HG02610 (cell line): Measurements from ENCODE around the gene DGUOK.
A peak's percentile ranks its signal among the peaks of the same experiment; 100 is the strongest.

Source experiments
- ATAC-seq: cut with Tn5 transposase; IDR thresholded peaks from one replicate; pipeline ENCODE4 v1.9.1; 2021; ENCODE audit warnings: mild to moderate bottlenecking, moderate library complexity; ENCODE audit not compliant: unreplicated experiment

DGUOK gene

DNA sequence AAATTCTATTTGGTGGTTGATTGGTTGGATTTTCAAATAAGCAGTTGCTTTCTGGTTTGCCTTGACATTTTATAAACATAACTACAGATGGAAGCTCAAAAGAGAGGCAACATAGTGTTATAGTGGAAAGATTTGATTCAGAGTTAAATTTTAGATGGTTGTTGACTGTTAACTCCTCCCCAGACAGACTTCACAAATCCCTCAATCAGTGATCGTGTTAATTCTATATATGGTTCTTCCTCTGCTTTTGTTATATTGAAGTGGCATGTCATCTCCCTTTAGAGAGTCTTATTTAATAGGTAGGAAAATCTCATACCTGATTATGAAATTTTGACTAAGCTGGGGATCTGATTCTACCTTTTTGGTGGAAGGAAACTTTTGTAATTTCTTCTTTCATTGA, 19.5 kb downstream of the DGUOK start:
- no peak for ATAC-seq

DNA sequence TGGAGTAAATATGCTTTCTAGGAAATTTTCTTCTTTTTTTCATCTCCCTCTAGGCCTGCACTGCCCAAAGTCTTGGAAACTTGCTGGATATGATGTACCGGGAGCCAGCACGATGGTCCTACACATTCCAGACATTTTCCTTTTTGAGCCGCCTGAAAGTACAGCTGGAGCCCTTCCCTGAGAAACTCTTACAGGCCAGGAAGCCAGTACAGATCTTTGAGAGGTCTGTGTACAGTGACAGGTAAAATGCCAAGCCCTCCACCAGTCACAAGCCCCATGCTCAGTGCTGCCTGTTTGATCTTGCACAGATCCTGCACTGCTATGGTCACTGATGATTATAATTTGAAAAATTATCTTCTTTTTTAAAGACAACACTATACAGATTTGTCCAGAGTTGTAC, 20.0 kb downstream of the DGUOK start:
- ATAC-seq, result no peak

DNA sequence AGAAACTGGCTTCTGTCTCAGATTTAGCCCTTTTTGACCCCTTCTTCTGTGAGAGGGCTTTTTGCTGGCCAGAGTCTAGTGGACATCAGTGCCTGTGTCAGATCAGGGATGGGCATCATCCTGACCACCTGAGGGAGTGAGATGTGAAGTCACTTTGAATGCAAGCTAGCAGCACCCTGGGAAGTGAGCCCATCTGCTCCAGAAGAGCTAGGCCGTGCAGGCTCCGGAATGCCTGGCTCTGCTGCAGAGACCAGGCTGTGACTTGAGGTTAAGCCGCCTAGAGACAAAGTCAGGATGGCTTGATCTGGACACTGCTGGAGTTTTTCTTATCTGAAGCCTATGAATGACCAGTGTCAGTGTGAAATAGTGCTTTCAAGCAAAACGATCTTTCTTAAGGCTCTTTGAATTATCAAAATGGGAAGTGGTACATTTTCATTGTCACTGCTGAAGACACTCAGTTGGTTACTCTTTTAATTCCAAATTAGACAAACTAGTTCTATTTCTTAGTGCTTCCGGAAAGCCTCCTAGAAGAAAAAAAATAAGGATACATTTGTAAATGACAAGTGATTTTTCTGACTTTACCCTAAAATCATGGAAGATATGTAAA, 20.8 kb downstream of the DGUOK start:
- no peak for ATAC-seq

DNA sequence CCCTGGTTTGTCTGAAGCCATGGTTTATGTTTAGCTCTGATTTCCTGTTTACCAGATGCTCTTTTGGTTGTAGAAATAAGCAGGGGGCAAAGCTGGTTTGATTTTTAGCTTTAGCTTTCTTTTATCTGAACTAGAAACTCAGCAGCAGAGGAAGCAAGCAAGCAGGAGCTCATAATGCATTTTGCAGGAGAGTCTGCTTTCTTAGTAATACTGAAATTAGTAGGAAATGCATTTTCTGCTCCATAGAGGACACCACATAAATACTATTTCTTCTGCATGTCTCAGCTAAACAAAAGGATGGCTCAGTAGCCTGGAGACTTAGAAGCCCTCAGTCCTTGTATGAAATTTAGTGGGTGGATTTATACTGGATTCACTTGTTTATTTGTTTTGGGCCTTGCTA, 23.1 kb downstream of the DGUOK start:
- ATAC-seq, result no peak

DNA sequence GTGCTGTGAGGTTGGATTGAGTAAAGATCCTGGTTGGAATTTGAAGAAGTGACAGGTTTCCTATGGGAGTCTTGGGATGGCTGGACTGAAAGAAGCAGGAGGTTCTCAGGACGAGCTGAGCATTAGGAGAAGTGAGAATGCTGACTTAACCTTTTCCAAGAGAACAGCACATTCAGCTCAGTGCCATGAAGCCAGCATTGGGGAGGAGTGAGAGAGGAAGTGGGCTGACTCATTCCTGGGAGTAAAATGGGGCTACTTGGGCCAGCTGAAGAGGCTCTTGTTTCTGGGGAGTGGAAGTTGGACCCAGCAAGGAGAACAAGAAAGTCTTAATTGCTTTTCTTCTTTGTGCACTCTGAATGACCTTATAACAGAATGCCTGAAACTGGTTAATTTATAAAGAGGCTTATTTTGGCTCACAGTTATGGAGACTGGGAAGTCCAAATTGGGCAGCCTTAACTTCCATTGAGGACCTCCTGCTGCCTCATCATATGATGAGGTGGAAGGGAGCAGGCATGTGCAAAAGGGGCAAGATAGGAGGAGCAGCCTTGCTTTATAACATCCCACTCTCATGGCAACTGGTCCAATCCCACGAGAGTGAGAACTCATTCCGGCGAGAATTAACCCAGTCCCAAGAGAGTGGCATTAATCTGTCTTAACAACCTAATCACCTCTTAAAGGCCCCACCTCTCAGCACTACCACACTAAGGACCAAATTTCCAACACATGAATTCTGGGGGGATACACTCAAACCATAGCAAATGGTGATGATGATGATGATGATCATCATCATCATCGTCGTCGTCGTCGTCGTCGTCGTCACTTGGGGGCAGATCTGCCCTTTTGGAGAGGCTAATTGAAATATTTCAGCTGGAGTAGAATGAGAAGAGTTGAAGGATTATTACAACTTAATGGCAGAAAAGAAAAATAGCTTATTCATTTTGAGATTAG, 26.1 kb downstream of the DGUOK start:
- ATAC-seq, result no peak

DNA sequence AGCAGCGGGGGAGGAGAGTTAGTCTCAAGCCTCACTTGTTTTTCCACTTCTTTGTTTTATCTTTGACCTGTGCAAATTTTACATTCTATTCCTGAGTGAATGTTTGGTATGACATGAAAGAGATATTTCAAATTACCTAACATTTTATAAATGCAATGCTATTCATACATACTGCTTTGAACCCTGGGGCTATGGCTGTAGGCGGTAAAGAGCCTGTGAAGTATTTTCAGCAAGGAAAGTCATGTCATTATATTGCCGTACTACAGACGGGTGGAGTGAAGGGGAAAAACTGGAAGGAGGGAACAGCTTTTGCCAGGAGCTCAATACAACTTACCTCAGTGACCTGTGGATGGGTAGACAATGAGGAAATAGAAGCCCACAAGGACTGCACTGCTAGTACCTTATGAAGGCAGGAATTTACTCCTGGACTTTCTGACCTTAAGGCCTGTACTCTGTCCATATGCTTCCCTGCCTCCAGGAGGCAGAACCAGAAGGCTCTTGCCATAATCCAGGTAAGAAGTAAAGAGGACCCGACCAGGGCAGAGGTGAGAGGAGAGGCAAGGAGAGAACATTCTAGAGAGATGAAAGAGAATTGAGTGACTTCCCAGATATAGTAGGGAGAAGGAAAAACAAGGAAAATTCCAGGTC, 29.7 kb downstream of the DGUOK start:
- no peak for ATAC-seq

DNA sequence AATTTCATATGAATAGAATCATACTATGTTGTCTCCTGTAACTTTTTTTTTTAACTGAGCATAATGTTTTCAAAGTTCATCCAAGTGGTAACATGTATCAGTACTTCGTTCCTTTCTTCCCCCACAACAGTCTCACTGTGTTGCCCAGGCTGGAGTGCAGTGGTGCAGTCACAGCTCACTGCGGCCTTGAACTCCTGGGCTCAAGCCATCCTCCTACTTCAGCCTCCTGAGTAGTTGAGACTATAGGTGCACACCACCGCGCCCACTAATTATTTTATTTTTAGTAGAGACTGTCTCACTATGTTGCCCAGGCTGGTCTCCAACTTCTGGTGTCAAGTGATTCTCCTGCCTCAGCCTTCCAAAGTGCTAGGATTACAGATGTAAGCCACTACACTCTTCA, 34.6 kb downstream of the DGUOK start:
- no peak for ATAC-seq

DNA sequence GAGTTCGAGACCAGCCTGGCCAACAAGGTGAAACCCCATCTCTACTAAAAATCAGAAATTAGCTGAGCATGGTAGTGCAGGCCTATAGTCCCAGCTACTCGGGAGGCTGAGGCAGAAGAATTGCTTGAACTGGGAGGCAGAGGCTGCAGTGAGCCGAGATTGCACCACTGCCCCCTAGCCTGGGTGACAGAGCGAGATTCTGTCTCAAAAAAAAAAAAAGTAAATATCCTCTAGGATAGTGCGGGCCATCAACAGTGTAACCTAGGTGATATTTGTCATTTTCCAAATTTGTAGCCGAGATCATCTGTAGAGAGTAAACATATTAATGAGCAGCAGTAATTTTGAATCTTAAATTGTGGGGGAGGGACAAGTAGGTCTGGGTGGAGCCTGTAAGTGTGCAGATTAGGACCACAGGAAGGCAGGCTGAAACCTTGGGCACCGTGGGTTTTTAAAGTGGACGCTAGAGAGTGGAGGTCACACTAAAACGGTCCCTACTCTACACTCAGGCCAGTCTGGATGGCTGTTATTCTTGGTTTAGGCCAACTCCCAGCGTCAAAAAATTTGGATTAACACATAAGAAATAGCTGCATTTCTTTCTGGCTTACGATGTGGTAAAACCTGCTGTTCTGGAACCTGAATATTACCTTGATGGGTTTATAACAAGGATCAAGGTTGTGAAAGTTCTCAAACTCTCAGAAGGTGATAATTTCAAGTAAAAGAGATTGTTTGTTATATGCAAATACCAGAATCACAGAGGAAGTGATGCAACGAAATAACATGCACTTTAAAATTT, 35.3 kb downstream of the DGUOK start:
- no peak for ATAC-seq

DNA sequence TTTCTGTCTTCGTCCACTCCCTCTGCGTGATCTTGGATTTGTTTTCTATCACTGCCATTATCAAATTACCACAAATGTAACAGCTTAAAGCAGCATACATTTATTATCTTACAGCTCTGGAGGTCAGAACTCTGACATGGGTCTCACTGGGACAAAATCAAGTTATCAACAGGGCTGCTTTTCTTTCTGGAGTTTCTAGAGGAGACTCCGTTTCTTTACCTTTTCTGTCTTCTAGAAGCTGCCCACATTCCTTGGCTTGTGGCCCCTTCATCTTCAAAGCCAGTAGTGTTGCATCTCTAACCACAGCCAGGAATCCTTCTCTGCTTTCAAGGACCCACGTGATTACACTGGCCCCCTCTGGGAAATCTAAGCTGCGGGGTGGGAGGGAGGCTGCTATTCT, 36.1 kb downstream of the DGUOK start:
- no peak for ATAC-seq

DNA sequence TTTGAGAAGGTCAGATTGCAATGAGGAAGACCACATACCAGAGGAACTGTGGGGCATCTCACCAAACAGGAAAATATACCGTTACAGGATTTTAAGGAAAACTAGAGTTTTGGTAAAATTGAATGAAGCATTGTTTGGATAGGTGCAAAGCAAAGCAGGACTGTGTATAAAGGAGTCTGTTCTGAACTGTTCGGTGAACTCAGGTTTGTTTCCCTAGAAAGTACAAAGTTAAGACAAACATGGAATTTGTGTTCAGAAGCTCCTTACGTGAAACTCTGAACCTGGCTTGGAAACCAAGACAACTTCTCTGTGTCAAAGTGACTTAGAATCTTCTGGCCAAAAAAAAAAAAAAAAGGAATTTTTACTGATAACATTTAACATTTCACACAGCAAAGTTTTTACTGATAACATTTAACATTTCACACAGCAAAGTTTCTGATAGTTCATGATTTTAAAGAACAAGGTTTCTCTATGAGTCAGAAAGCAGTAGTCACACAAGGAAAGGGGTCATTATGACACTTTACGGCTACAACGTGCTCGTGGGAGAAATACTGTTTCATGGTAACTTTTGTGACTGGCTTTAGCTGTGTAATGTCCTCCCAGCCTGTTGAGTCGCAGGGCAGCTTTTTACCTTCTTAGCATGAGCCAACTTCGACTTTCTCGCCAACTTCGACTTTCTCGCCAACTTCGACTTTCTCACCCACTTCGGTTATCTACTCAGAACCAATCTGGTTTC, 36.9 kb downstream of the DGUOK start:
- peak; percentile 86 for ATAC-seq

DNA sequence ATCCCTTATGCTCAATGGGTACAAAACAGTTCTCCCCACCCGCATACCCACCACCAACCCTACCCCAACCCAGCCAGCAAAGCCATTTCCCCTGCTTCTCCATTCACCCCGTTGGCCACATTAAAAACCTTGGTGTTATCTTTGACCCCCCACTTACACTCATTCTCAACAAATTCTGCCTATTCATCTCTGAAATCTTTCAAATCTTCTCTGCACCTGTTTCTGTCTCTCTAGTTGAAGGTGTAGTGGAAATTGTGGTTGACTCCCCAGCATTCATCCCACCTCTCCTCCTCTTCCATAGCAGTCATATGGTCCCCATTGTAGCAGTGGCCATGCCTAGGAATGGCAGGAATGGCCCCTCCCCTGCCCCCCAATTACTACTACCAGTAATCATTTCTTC, 37.5 kb downstream of the DGUOK start:
- ATAC-seq, result peak; percentile 32

DNA sequence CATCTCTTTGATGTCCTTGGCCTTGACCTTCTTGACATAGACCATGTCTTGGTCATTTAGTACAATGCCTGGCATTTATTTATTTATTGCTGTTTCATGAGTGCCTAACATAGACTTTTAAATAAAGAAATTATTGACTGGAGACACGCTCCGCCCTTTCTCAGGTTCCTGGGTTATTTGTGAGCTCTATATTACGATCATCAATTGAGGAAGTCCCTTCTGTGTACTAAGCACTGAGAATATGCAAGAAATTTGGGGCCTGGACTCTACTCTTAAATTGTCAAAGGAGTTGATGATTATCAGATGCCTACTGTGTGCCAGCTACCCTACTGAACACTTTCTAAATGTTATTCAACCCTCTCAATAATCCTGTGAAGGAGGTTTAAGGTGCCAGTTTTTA, 38.4 kb downstream of the DGUOK start:
- no peak for ATAC-seq

DNA sequence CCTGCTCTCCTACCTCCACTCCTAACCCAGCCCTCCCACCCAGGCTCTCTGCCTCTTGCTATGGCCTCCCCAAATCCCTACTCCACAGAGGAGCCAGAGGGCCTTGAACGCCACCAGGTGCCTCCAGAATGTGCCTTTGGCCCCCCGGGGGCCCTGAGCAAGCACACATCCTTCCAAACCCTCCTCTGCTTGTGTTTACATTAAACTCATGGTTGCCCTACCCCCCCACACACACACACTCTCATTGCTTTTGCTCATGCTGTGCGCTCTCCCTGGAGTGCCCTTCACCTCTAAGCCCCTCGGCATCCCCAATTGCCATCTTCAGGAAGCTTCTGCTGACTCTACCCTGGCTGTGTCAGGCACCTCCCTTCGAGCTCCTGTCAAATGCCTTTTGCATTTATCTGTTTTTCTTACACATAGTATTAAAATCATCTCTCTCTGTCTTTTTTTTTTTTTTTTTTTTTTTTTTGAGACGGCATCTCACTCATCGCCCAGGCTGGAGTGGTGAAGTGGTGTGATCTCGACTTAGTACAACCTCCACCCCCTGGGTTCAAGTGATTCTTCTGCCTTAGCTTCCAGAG, 41.8 kb downstream of the DGUOK start:
- ATAC-seq, result no peak

DNA sequence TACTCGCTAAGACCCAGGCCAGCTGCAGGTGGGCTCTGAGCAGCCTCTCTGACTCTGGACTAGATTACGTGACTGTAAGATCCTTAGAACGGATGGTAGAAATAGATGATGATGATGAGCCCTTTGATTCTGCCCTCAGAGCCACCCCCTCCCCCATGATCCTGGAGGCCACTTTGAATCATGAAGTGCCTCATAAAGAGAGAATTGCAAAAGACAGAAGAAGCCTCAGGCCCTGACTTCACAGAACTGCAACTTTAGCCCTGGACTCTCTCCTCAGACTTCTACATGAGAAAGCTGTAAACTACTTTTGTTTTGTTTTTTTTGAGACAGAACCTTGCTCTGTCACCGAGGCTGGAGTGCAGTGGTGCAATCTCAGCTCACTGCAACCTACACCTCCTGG, 42.7 kb downstream of the DGUOK start:
- ATAC-seq, result no peak

DNA sequence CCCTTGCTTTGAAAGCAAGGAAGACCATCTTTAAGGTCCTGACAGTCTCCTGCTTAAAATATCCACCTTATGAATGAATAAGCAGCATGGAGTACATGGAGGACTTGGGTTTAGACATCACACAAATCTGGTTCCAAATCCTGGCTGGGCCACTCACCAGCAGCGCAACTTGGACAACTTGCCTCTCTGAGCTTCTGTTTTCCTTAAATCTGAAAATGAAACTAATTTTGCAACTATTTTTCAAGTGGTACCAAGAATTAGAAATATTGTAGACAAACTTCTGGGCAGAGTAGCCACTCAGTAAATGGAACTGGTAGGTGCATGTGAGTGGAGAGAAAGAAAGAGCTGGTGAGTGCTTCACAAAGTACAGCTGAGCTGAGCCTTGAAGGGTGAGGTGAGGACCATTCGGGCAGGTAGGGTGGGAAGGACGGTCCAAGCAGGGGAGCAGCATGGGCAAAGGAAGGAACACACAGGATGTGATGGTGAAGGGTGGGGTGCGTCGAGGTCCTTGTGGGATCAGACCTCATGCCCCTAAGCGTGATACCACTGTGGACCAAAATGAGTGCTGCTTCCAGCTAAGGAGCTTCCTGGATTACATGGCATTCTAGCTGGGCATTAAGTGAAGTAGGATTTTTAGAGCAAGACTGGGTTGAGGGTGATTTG, 43.6 kb downstream of the DGUOK start:
- ATAC-seq, result no peak

DNA sequence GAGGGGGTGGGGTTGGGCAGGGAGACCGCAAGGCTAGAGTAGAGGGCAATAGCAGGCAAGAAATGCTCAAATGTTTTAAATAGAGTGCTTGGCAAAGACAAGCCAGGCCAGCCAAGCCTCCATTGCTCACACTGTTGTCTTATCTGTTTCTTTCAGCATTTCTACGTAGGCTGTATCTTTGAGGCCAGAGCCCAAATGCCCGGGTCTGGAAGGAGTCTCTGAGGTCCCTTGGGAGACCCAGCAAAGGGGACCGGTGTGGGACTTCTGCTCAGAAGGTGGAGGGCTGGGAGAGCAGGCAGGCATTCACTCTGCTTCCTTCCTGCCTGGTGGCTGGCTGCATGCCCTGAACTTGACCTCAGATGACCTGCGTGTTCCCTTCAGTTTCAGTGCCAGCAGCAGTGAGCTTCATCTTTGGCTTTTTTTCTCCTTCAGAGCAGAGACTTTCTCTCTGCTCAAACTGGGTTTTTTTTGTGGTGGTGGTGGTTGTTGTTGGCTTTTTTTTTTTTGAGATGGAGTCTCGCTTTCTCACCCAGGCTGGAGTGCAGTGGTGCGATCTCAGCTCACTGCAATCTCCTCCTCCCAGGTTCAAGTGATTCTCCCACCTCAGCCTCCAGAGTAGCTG, 44.3 kb downstream of the DGUOK start:
- peak; percentile 76 for ATAC-seq

DNA sequence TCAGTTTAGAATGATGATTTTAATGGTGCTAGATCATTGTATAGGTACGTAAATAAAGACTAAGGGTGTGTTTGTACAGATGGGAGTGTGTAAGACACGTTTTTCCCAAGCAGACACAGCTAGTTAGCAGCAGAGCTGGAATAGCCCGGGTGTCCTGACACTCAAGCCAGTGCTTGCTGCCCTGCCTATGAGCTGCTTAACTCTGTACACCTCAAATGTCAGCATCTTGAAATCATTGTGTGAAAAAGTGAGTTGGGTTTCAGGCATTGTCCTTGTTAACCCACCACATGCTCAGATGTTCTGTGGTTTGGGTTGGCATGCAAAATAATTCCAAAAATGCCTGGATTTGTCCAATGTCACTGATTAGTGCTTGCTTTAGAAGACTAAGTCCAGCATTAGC, 45.0 kb downstream of the DGUOK start:
- no peak for ATAC-seq

DNA sequence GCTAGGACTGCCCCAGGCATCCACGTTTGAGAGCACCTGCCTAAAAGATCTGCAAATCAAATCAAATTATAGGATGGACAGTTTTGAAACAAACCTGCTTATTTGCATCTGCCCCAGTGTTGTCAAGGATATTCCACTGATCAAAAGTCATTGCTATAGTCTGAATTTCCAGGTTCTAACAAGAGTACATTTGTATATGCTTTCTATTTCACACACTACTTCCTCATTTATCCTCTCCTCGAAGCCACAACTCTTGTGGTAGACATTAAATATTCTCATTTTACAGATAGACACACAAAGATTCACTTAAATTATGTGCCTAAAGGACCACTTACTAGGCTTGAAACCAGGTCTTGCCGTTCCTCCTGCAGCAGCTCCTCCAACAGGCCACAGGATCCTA, 46.2 kb downstream of the DGUOK start:
- peak; percentile 41 for ATAC-seq

DNA sequence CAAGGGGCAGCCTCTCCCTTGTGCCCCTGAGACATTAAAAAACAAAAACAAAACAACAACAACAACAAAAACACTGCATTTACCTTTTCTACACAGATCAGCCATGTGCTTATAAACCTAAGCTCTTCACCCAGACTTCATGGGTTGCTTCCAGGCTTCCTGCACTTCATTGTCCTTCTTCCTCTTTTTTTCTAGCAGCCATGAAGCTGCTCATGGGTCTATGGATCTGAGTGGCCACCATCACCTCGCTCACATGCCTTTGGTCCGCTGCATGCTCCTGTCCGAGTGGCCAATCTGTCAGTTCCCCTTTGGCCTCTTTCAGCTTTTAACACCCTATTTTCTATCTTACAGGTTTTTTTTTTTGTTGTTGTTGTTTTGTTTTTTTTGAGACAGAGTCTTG, 49.1 kb downstream of the DGUOK start:
- ATAC-seq, result no peak
